Activated CD4-positive, alpha-beta T cell treated with anti-CD3 and anti-CD28 coated beads for 36 hours (primary cell): ENCODE data around the gene CETP. TPM values are rescaled to one million over a fixed set of nuclear protein-coding genes. Genes with fewer than 3 reads are reported as not detected.
"Not testable (repeated sequence)": the region's sequence is repeated elsewhere in the genome, so short reads cannot be mapped to it uniquely, and the experiment has no call there.

ENCODE experiments used
- ATAC-seq: fragments of 200-7000 bp; cut with Tn5 transposase; one replicate; pipeline ENCODE4 v1.10.0; 2021; ENCODE audit warnings: mild to moderate bottlenecking, moderate library complexity
- CTCF ChIA-PET: fragments of 350-600 bp; sonication (Branson Sonifier 250); formaldehyde crosslinking; loops from one replicate; lab custom pipeline; 2021; ENCODE audit warnings: antibody characterized with exemption; lab: Charles Lee
- POLR2A ChIA-PET: fragments of 350-600 bp; sonication (Branson Sonifier 250); formaldehyde crosslinking; loops from one replicate; lab custom pipeline; 2021; ENCODE audit warnings: antibody characterized with exemption, inconsistent platforms; lab: Charles Lee
- DNase-seq: peaks from one replicate; pipeline ENCODE4 v3.0.0-alpha.2; 2020
- H3K27ac Mint-ChIP-seq: one replicate; pipeline ENCODE4 v1.8.0; 2021; ENCODE audit warnings: mixed read lengths
- H3K27me3 Mint-ChIP-seq: one replicate; pipeline ENCODE4 v1.8.0; 2021; ENCODE audit warnings: mixed read lengths
- H3K36me3 Mint-ChIP-seq: one replicate; pipeline ENCODE4 v1.8.0; 2021; ENCODE audit warnings: low read depth, mixed read lengths
- H3K4me1 Mint-ChIP-seq: one replicate; pipeline ENCODE4 v1.8.0; 2021; ENCODE audit warnings: mixed read lengths
- H3K4me3 Mint-ChIP-seq: one replicate; pipeline ENCODE4 v1.8.0; 2021; ENCODE audit warnings: mild to moderate bottlenecking, moderate library complexity, mixed read lengths
- H3K9me3 Mint-ChIP-seq: one replicate; pipeline ENCODE4 v1.8.0; 2021; ENCODE audit warnings: low read depth, mixed read lengths
- intact Hi-C, 2 experiments: fragments of 100-400 bp; cut with DNase I in 1 of 2; cut with micrococcal nuclease in 1 of 2; formaldehyde crosslinking; loops; one replicate each; pipeline versions ENCODE4 v1.14.2 to v1.15.1; 2022 to 2024; cut with DNase I, micrococcal nuclease
- total RNA-seq, 2 experiments: library from RNA; stranded (reverse); gene quantifications; one replicate each; pipeline ENCODE4 v1.2.3, GENCODE V29; 2021

The CETP gene
- total RNA-seq, 2 experiments from 2014 or later: 0.14 TPM; not detected in 1

DNA sequence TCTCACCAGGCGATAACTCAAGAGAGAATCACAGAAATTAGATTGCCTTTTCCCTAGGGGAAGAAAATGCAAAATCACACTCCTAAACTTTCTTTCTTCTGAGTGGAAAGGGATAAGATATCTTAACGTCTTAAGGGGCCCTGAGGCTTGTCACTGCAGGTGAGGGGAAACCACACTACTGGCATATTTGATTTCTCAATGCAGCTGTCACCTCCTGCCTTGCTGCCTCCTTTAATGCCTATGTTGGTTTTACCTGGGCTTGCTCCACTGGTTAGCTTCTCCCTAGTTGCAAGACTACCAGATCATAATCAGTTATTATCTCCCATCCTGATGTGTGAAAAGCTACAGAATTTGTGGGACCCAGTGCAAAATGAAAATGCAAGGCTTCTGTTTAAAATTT is 34.3 kb upstream of the CETP start:
- no peak overlapping the region for H3K27ac Mint-ChIP-seq
- CTCF ChIA-PET: interaction anchor here (1.1 kb wide), 2 partner anchors 38 to 67 kb away, joined by 3 read pairs; no protein-coding TSS in a partner anchor
- POLR2A ChIA-PET: interaction anchor here (0.6 to 0.7 kb wide), 2 partner anchors 10 to 16 kb away, joined by 3 to 5 read pairs; no protein-coding TSS in a partner anchor
- H3K4me1 Mint-ChIP-seq: peaks cover 14% of the 10 kb centered on the region
- no peaks in the 10 kb centered on the region for H3K27me3 Mint-ChIP-seq
- ATAC-seq (no peak), DNase-seq (no peak)
- no peaks in the 10 kb centered on the region for H3K9me3 Mint-ChIP-seq
- intact Hi-C loops: no loop called here
- H3K36me3 Mint-ChIP-seq: peaks cover 3% of the 10 kb centered on the region
- H3K4me3 Mint-ChIP-seq: no peak overlapping the region

DNA sequence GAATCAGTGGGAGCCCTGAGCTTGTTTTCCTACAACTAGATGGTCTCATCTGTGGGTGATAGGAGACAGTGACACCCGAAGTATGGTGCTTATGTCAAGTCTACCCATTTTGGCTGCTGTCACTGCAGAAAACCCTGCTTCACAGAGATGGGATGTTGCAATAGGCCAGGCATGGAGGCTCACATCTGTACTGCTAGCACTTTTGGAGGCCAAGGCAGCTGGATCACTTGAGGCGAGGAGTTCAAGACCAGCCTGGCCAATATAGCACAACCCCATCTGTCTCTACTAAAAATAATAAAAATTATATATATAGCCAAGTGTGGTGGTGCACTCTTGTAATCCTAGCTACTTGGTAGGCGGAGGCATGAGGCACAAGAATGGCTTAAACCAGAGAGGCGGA is 32.1 kb upstream of the CETP start:
- H3K27me3 Mint-ChIP-seq: no peaks in the 10 kb centered on the region
- CTCF ChIA-PET: interaction anchor here (0.7 to 1.0 kb wide), 2 partner anchors 13 to 16 kb away, joined by 3 to 4 read pairs; no protein-coding TSS in a partner anchor
- intact Hi-C loops: loop anchor here (5.0 to 10.0 kb wide), 9 partner anchors 62 to 1198 kb away; partner anchors contain the start of genes NUP93 (in 2 of the 2), CCDC102A (in 1 of the 2), CFAP20 (in 1 of the 2) and CIAPIN1 (in 1 of the 2)
- ATAC-seq: no peak
- no peak overlapping the region for H3K4me3 Mint-ChIP-seq
- H3K4me1 Mint-ChIP-seq: peaks cover 19% of the 10 kb centered on the region
- POLR2A ChIA-PET: interaction anchor here (0.9 kb wide), 1 partner anchor 185 kb away, joined by 3 read pairs; no protein-coding TSS in a partner anchor
- no peak overlapping the region for H3K27ac Mint-ChIP-seq
- H3K36me3 Mint-ChIP-seq: peaks cover 23% of the 10 kb centered on the region
- no peaks in the 10 kb centered on the region for H3K9me3 Mint-ChIP-seq
- no peak for DNase-seq

DNA sequence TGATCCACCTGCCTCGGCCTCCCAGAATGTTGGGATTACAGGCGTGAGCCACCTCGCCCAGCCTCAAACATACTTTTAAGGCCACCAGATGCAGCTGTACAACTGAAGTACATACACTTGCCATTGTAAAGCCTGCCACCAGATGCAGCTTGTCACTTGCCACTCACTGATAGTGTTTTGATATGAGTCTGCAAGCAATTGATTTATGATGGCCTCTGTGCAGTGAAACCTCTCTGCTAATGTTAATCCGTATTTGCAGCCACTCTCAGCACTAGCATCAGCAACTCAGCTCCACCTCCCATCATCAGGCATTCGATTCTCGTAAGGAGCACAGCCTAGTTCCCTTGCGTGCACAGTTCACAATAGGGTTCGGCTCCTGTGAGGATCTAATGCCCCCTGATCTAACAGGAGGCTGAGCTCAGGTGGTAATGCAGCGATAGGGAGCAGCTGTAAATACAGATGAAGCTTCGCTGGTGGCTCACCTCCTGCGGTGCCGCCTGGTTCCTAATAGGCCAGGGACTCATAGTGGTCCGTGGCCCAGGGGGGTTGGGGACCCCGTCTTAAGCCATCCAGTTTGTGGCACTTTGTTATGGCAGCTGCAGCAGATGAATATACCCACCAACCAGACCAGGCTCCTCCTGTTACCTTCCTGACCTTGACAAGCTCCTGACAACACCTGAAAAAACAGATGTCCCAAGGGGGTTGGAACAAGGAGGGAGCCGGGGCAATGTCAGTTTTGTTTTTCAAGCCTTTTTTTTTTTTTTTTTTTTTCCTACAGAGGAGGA is 31.1 kb upstream of the CETP start:
- Mint-ChIP-seq H3K27ac (peak overlapping the region; percentile 95), H3K27me3 (no peaks in the 10 kb centered on the region), H3K4me1 (peaks cover 26% of the 10 kb centered on the region), H3K4me3 (peak overlapping the region; percentile 98), H3K36me3 (peaks cover 33% of the 10 kb centered on the region), H3K9me3 (no peaks in the 10 kb centered on the region)
- intact Hi-C loops: loop anchor here (5.0 to 10.0 kb wide), 9 partner anchors 63 to 1197 kb away; partner anchors contain the start of genes NUP93 (in 2 of the 2), CCDC102A (in 1 of the 2), CFAP20 (in 1 of the 2) and CIAPIN1 (in 1 of the 2)
- ChIA-PET POLR2A (interaction anchor here (0.7 to 1.8 kb wide), 9 partner anchors 8 to 255 kb away, joined by 3 to 26 read pairs (median 5); partner anchors contain the start of genes PSME3IP1 and RSPRY1), CTCF (interaction anchor here (0.9 to 1.9 kb wide), 6 partner anchors 9 to 354 kb away, joined by 3 to 4 read pairs (median 3); no protein-coding TSS in a partner anchor)
- ATAC-seq (no peak), DNase-seq (peak; percentile 27)

DNA sequence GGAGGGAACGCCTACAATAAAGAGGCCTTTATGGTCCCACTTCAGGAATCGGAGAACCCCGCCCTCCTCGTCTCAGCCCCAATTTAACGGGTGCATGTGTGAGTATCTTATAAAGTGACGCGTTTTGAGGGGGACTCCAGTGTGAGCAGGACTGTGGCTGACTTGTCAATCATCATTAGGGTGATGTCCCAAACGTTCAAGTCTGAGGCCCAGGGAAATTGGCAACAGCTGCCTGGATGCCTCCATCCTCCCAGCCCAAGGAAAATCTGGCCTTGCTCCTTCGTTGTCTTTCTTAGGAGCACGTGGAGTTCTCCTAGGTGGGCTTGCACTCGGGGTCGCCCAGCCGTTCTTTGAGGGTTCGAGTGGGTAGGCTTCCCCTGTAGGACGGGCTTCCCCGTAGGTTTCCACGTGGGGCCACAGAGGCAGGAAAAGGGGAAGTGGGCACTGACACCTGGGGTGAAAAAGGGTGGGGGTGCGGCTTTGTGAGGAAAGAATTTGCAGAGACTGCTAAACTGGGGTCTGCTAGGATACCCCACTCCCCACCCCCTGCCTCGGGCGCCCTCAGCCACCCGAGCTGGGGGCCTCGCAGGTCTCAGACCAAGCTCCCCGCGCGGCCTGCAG is 30.4 kb upstream of the CETP start:
- Mint-ChIP-seq H3K4me3 (peak overlapping the region; percentile 98), H3K4me1 (peaks cover 33% of the 10 kb centered on the region), H3K9me3 (no peaks in the 10 kb centered on the region), H3K27ac (peak overlapping the region; percentile 95), H3K36me3 (peaks cover 40% of the 10 kb centered on the region), H3K27me3 (no peaks in the 10 kb centered on the region)
- intact Hi-C loops: loop anchor here (5.0 to 10.0 kb wide), 9 partner anchors 64 to 1196 kb away; partner anchors contain the start of genes NUP93 (in 2 of the 2), CCDC102A (in 1 of the 2), CFAP20 (in 1 of the 2) and CIAPIN1 (in 1 of the 2)
- ChIA-PET POLR2A (interaction anchor here (0.5 to 1.8 kb wide), 17 partner anchors 8 to 1561 kb away, joined by 3 to 26 read pairs (median 4); partner anchors contain the start of genes NLRC5, PSME3IP1 and RSPRY1), CTCF (interaction anchor here (1.0 to 1.9 kb wide), 6 partner anchors 10 to 355 kb away, joined by 3 to 4 read pairs (median 3); no protein-coding TSS in a partner anchor)
- ATAC-seq (no peak), DNase-seq (peak; percentile 32)

DNA sequence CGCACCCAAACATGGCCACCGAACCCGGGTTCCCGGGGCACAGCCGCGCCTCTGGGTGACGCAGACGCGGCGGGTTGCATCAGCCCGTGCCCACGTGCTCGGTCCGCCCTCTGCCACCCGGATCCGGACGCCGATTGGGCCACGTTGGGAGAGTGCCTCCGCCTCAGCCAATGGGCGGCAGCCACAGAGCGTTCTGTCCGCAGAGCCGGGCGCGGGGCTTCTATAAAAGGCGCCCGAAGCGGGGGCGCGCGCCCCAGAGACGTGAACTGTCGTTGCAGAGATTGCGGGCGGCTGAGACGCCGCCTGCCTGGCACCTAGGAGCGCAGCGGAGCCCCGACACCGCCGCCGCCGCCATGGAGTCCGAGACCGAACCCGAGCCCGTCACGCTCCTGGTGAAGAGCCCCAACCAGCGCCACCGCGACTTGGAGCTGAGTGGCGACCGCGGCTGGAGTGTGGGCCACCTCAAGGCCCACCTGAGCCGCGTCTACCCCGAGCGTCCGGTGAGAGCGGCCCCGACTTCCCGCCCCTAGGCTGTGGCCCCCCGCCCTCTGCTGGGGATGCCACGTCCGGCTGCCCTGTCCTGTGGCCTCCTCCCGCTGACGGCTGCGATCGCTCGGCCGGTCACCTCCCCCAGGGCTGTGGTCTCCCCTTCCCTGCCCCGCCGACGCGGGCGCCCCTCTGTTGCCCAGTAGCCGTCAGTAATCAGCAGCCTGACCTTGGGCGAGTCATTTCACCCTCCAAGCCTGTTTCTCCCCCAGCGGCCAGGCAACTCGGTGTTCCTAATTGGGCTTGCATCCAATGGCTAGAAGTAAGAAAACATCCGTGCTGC is 29.6 kb upstream of the CETP start, which contains the start of gene HERPUD1:
TSS of gene HERPUD1 (plus strand) at position 251 of the 829 bp plus-strand sequence. CDS start at position 354, 103 bp downstream.
- CTCF ChIA-PET: interaction anchor here (1.0 to 2.8 kb wide), 8 partner anchors 9 to 356 kb away, joined by 3 to 11 read pairs (median 3); no protein-coding TSS in a partner anchor
- H3K36me3 Mint-ChIP-seq: peaks cover 47% of the 10 kb centered on the region
- POLR2A ChIA-PET: interaction anchor here (0.5 to 2.4 kb wide), 17 partner anchors 10 to 1560 kb away, joined by 3 to 27 read pairs (median 4); partner anchors contain the start of genes NLRC5, PSME3IP1 and RSPRY1
- DNase-seq (peak; percentile 100), ATAC-seq (peak; percentile 94)
- H3K27ac Mint-ChIP-seq: peak within 1 kb of the TSS; percentile 95
- H3K9me3 Mint-ChIP-seq: no peaks in the 10 kb centered on the region
- intact Hi-C loops: loop anchor here (1.0 to 10.0 kb wide), 15 partner anchors 13 to 1195 kb away; partner anchors contain the start of genes NUP93 (in 2 of the 2), CCDC102A (in 1 of the 2), CFAP20 (in 1 of the 2) and CIAPIN1 (in 1 of the 2)
- H3K4me1 Mint-ChIP-seq: peaks cover 40% of the 10 kb centered on the region
- H3K27me3 Mint-ChIP-seq: no peaks in the 10 kb centered on the region
- peak within 1 kb of the TSS; percentile 98 for H3K4me3 Mint-ChIP-seq

DNA sequence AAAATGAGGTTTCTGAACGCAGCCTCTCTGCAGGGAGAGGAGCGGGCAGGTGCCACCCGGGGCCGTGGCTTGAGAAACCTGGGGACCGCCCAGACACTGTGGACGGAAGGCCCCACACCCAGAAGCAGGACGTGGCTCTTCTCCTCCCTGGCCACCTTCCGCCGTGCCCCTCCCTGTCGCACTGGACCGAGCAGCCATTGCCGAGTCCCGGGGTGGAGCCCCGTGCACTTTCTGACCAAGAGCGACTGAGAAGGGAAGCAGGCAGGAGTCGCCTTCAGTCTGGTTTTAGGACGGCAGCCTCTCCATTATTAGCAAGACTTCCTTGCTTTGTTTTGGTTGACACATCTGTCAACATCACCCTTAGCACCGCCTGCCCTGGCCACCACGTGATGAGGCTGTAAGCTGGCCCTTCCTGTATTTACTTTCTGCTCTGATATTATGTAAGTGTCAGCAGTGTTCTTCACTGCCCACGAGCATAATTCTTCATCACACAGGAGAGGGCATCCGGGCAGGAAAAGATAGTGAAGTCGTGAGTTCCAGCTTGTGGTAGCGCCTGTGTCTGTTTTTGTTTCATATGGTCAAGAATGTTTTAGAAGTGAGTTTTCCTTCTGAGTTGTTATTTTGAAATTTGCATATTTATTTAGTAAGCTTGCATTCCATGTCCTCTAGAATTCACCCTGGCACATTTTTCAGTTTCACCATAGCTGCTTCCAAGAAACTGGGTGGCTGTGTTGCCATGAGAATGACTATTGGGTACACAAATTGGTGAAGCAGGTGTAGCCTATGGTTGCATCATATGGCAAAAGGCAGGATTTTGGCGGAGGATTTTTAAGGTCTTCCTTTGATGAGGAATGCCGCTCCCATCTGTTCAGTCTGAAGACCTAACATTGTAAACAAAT is 28.8 kb upstream of the CETP start:
- Mint-ChIP-seq H3K4me3 (peak overlapping the region; percentile 98), H3K27ac (peak overlapping the region; percentile 95), H3K4me1 (peaks cover 49% of the 10 kb centered on the region), H3K36me3 (peaks cover 55% of the 10 kb centered on the region), H3K27me3 (no peaks in the 10 kb centered on the region), H3K9me3 (no peaks in the 10 kb centered on the region)
- POLR2A ChIA-PET: interaction anchor here (0.6 to 2.4 kb wide), 7 partner anchors 11 to 332 kb away, joined by 3 to 27 read pairs (median 4); no protein-coding TSS in a partner anchor
- intact Hi-C loops: loop anchor here (1.0 to 10.0 kb wide), 16 partner anchors 11 to 1194 kb away; partner anchors contain the start of genes NUP93 (in 2 of the 2), CCDC102A (in 1 of the 2), CFAP20 (in 1 of the 2) and CIAPIN1 (in 1 of the 2)
- CTCF ChIA-PET: interaction anchor here (0.5 to 2.8 kb wide), 4 partner anchors 8 to 30 kb away, joined by 4 to 11 read pairs (median 5); no protein-coding TSS in a partner anchor
- DNase-seq: peak; percentile 56
- peak; percentile 3 for ATAC-seq

DNA sequence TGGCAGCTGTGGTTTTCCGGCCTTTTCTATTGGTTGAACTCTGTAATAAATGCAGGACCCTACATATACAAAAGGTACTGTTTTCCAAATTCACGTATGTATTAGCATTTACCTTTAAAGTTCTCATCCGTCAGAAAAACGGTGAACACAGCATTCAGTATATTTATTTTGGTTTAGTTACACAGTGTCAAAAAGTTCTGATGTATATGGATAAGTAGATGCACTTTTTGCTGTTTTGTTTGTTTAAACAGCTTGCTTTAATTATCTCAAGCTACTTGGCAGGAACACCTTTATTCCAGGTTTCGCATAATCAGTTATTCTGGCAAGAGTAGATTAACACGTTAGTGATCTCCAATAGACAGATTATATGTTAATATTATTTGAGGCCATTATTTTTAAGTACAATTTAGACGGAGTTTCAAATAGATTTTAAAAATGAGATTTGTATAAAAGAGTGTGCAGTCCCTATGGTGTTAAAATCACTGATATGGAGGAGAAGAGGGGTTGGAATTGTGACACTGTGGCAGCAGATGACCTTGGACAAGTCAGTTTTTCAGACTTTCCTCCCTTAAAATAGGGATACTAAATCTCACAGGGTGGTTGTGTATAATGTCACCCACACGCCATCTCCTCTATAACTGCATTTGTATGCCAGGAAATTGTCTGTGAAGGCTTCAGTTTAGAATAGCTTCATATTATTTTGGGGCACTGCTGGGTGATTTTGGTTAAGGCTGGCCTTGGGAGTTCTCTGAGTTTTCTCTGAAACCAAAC is 27.7 kb upstream of the CETP start:
- intact Hi-C loops: loop anchor here (1.0 to 10.0 kb wide), 13 partner anchors 10 to 1193 kb away; partner anchors contain the start of genes NUP93 (in 2 of the 2), CCDC102A (in 1 of the 2), CFAP20 (in 1 of the 2) and CIAPIN1 (in 1 of the 2)
- DNase-seq (no peak), ATAC-seq (no peak)
- Mint-ChIP-seq H3K27ac (peak overlapping the region; percentile 95), H3K36me3 (peaks cover 65% of the 10 kb centered on the region), H3K4me3 (peak overlapping the region; percentile 98), H3K9me3 (no peaks in the 10 kb centered on the region), H3K4me1 (peaks cover 59% of the 10 kb centered on the region), H3K27me3 (no peaks in the 10 kb centered on the region)
- CTCF ChIA-PET: interaction anchor here (0.7 to 2.8 kb wide), 4 partner anchors 7 to 248 kb away, joined by 4 to 11 read pairs (median 4); no protein-coding TSS in a partner anchor
- POLR2A ChIA-PET: interaction anchor here (0.6 to 2.4 kb wide), 5 partner anchors 10 to 1463 kb away, joined by 3 to 27 read pairs (median 3); no protein-coding TSS in a partner anchor

DNA sequence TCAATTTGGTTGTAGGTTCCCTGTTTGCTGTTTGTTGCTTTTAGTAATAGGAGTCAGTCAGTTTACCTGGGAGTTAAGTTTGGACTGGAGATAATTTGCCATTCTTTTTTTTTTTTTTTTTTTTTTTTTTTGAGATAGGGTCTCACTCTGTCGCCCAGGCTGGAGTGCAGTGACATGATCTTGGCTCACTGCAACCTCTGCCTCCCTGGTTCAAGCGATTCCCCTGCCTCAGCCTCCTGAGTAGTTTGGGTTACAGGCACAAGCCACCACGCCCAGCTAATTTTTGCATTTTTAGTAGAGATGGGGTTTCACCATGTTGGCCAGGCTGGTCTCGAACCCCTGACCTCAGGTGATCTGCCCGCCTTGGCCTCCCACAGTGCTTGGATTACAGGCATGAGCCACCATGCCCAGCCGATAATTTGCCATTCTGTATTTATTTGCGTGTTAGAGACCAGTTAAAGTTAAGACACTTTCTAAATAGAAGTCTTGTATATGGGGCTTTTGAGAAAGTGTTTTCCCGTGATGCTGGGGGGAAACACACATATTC is 27.1 kb upstream of the CETP start:
- not testable (repeated sequence) for DNase-seq, H3K9me3 Mint-ChIP-seq, H3K27me3 Mint-ChIP-seq, ATAC-seq
- POLR2A ChIA-PET: interaction anchor here (0.6 to 2.4 kb wide), 2 partner anchors 10 to 1463 kb away, joined by 3 to 27 read pairs; no protein-coding TSS in a partner anchor
- H3K36me3 Mint-ChIP-seq: peaks cover 72% of the 10 kb centered on the region
- H3K4me3 Mint-ChIP-seq: peak overlapping the region; percentile 98
- peaks cover 66% of the 10 kb centered on the region for H3K4me1 Mint-ChIP-seq
- peak overlapping the region; percentile 95 for H3K27ac Mint-ChIP-seq
- intact Hi-C loops: loop anchor here (5.0 to 10.0 kb wide), 10 partner anchors 67 to 1193 kb away; partner anchors contain the start of genes NUP93 (in 2 of the 2), CCDC102A (in 1 of the 2), CFAP20 (in 1 of the 2) and CIAPIN1 (in 1 of the 2)
- CTCF ChIA-PET: interaction anchor here (0.7 to 2.8 kb wide), 2 partner anchors 11 to 247 kb away, joined by 4 to 11 read pairs; no protein-coding TSS in a partner anchor
